ENCODE measurements around the gene AGBL1. TPM values are rescaled to one million over a fixed set of nuclear protein-coding genes. Genes with fewer than 3 reads are reported as not detected.

The AGBL1 gene
- total RNA-seq, 8 experiments from 2014 or later, result 0.05 to 0.38 (median 0.24) TPM; not detected in 1

- Histone ChIP-seq H3K4me1 (replicated peaks in 1 of 2) (peaks cover 0 to 18% of the 10 kb centered on the region in 2 donors), H3K4me3 (no peak overlapping the region), H3K27ac (no peak overlapping the region)
- 0 to 57% (median 35%) methylated on average over 1 of the region's 1 CpG; no CpG with 5 or more reads in 2 of the 10 experiments for WGBS, 10 experiments
- in situ Hi-C loops (cut with MboI; ENCODE audit: low pct_unique_long_range_greater_than_20kb in 2 of 9, low sequenced_read_pairs in 9 of 9, unreplicated experiment in 9 of 9), result no loop called here
- peak in 7 of 8 experiments; percentile 19 to 92 (median 27) for ATAC-seq (replicated peaks in 6 of 8)
These were observed 298.2 kb downstream of the AGBL1 start for GRCh38 chr15:86377914-86378313.

GRCh38 chr15:86382341-86382740, 302.7 kb downstream of the AGBL1 start:
- ATAC-seq (replicated peaks in 6 of 8), result no peak
- Histone ChIP-seq H3K27ac (no peak overlapping the region), H3K4me1 (replicated peaks in 1 of 2) (peaks cover 3 to 29% of the 10 kb centered on the region in 2 donors), H3K4me3 (no peak overlapping the region)
- WGBS, 10 experiments, result 23 to 90% (median 69%) methylated on average over 1 to 5 of the region's 5 CpGs; no CpG with 5 or more reads in 3 of the 10 experiments
- in situ Hi-C loops (cut with MboI; ENCODE audit: low pct_unique_long_range_greater_than_20kb in 2 of 9, low sequenced_read_pairs in 9 of 9, unreplicated experiment in 9 of 9), result no loop called here

DNA sequence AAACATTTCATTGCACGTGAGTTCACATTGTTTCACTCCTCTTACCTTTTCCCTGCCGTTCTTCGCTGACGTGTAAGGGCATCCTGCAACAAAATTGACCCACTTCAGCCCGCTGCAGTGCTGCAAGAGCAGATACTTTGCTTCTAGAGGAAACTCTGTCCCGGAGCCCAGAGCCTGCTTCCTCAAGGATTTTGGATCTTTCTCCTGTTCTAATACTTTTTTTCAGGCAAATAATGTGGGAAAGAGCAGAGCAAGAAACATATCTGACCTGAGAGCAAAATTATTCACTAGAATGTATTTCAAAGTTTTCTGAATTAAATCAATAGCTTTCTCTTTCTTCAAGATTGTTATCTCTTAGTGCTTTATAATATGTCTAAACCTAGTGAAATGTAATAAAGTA, 303.9 kb downstream of the AGBL1 start:
- ATAC-seq (replicated peaks in 6 of 8), result no peak
- peaks cover 3 to 18% of the 10 kb centered on the region in 2 donors for H3K4me1 ChIP-seq (replicated peaks in 1 of 2)
- in situ Hi-C loops (cut with MboI; ENCODE audit: low pct_unique_long_range_greater_than_20kb in 2 of 9, low sequenced_read_pairs in 9 of 9, unreplicated experiment in 9 of 9), result no loop called here
- H3K4me3 ChIP-seq, result no peak overlapping the region
- H3K27ac ChIP-seq, result no peak overlapping the region
- WGBS, 10 experiments, result 0 to 100% (median 95%) methylated on average over 1 to 6 of the region's 6 CpGs

DNA sequence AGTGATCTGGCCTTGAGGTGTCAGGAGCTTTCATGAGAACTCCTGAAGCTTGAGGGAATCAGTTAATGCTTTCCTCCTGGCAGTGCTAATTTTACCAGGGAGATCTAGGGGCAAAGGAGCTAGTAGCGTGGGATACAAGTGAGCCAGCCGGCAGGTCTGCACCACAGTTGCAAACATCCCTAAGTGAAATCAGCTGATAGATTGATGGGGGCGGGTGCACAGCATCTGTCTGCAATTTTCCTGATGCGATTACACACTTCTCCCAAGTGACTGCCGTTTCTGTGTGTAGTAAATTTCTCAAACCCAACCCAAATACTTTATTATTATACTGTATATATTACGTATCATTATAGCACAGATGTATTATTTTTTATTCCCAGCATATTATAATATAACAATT, 304.5 kb downstream of the AGBL1 start:
- in situ Hi-C loops (cut with MboI; ENCODE audit: low pct_unique_long_range_greater_than_20kb in 2 of 9, low sequenced_read_pairs in 9 of 9, unreplicated experiment in 9 of 9), result no loop called here
- peaks cover 3 to 18% of the 10 kb centered on the region in 2 donors for H3K4me1 ChIP-seq (replicated peaks in 1 of 2)
- peak in 5 of 8 experiments; percentile 63 to 79 (median 72) for ATAC-seq (replicated peaks in 6 of 8)
- no peak overlapping the region for H3K27ac ChIP-seq
- 0 to 100% (median 46%) methylated on average over 1 to 5 of the region's 6 CpGs; no CpG with 5 or more reads in 1 of the 10 experiments for WGBS, 10 experiments
- H3K4me3 ChIP-seq, result no peak overlapping the region

DNA sequence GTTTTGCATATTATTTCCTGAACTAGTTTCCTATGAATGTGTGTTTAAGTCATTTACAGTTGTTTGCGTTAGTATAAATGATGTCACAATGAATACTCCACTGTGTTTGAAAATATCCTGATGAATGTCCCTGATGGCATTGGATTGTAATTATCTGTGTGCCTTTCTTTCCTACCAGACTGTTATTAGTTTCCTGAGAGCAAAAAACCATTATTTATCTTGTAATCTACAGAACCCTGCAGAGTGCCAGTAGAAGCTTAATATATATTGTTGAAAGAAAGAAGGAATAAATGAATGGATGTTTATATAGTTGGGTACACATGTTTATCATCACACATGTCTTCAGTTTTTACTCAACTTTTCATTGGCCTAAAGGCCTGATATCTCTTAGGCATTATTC, 312.6 kb downstream of the AGBL1 start:
- H3K4me1 ChIP-seq (replicated peaks in 1 of 2), result peaks cover 0 to 10% of the 10 kb centered on the region in 2 donors
- WGBS, 10 experiments, result 13 to 100% (median 67%) methylated on average over 1 of the region's 1 CpG; no CpG with 5 or more reads in 1 of the 10 experiments
- no peak overlapping the region for H3K4me3 ChIP-seq
- ATAC-seq (replicated peaks in 6 of 8), result peak in 5 of 8 experiments; percentile 28 to 86 (median 70)
- H3K27ac ChIP-seq, result no peak overlapping the region
- in situ Hi-C loops (cut with MboI; ENCODE audit: low pct_unique_long_range_greater_than_20kb in 2 of 9, low sequenced_read_pairs in 9 of 9, unreplicated experiment in 9 of 9), result no loop called here

GRCh38 chr15:86392874-86393273, 313.2 kb downstream of the AGBL1 start:
- 0 to 100% (median 69%) methylated on average over 1 to 2 of the region's 2 CpGs; no CpG with 5 or more reads in 3 of the 10 experiments for WGBS, 10 experiments
- H3K27ac ChIP-seq, result no peak overlapping the region
- no peak overlapping the region for H3K4me3 ChIP-seq
- in situ Hi-C loops (cut with MboI; ENCODE audit: low pct_unique_long_range_greater_than_20kb in 2 of 9, low sequenced_read_pairs in 9 of 9, unreplicated experiment in 9 of 9), result no loop called here
- peaks cover 0 to 10% of the 10 kb centered on the region in 2 donors for H3K4me1 ChIP-seq (replicated peaks in 1 of 2)
- ATAC-seq (replicated peaks in 6 of 8), result no peak

DNA sequence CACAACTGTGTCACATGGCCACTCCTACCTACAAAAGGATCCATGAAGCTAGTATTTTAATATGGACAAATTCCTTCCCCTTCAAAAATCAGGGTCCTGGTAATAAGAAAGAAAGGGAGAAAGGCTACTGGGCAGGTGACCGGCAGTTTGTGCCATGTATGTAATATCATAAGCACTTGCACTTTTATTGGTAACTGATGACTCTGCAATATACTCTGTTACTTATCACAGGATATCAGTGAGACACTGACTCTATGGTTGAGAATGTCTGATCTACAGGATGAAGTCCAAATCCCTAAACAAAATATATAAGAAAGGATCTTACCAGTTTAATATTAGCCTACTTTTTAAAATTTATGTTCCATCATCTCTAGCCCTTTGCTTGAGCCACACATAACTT, 315.2 kb downstream of the AGBL1 start:
- Histone ChIP-seq H3K4me3 (no peak overlapping the region), H3K4me1 (replicated peaks in 1 of 2) (peaks cover 0 to 10% of the 10 kb centered on the region in 2 donors), H3K27ac (no peak overlapping the region)
- in situ Hi-C loops (cut with MboI; ENCODE audit: low pct_unique_long_range_greater_than_20kb in 2 of 9, low sequenced_read_pairs in 9 of 9, unreplicated experiment in 9 of 9), result no loop called here
- no peak for ATAC-seq (replicated peaks in 6 of 8)
- 0 to 100% (median 84%) methylated on average over 1 of the region's 1 CpG; no CpG with 5 or more reads in 6 of the 10 experiments for WGBS, 10 experiments

GRCh38 chr15:86399041-86399954, 319.6 kb downstream of the AGBL1 start:
- Histone ChIP-seq H3K27ac (no peak overlapping the region), H3K4me3 (no peak overlapping the region), H3K4me1 (replicated peaks in 1 of 2) (no peaks in the 10 kb centered on the region)
- 3 to 100% (median 76%) methylated on average over 1 to 5 of the region's 5 CpGs for WGBS, 10 experiments
- in situ Hi-C loops (cut with MboI; ENCODE audit: low pct_unique_long_range_greater_than_20kb in 2 of 9, low sequenced_read_pairs in 9 of 9, unreplicated experiment in 9 of 9), result no loop called here
- ATAC-seq (replicated peaks in 6 of 8), result no peak

GRCh38 chr15:86403221-86403620, 323.6 kb downstream of the AGBL1 start:
- Histone ChIP-seq H3K4me1 (replicated peaks in 1 of 2) (no peaks in the 10 kb centered on the region), H3K4me3 (no peak overlapping the region), H3K27ac (no peak overlapping the region)
- in situ Hi-C loops (cut with MboI; ENCODE audit: low pct_unique_long_range_greater_than_20kb in 2 of 9, low sequenced_read_pairs in 9 of 9, unreplicated experiment in 9 of 9), result no loop called here
- no peak for ATAC-seq (replicated peaks in 6 of 8)

GRCh38 chr15:86403914-86404583, 324.4 kb downstream of the AGBL1 start:
- H3K4me3 ChIP-seq, result no peak overlapping the region
- WGBS, 10 experiments, result 0 to 89% (median 4%) methylated on average over 1 to 3 of the region's 3 CpGs; no CpG with 5 or more reads in 6 of the 10 experiments
- H3K4me1 ChIP-seq (replicated peaks in 1 of 2), result no peaks in the 10 kb centered on the region
- in situ Hi-C loops (cut with MboI; ENCODE audit: low pct_unique_long_range_greater_than_20kb in 2 of 9, low sequenced_read_pairs in 9 of 9, unreplicated experiment in 9 of 9), result no loop called here
- H3K27ac ChIP-seq, result no peak overlapping the region
- ATAC-seq (replicated peaks in 6 of 8), result no peak

DNA sequence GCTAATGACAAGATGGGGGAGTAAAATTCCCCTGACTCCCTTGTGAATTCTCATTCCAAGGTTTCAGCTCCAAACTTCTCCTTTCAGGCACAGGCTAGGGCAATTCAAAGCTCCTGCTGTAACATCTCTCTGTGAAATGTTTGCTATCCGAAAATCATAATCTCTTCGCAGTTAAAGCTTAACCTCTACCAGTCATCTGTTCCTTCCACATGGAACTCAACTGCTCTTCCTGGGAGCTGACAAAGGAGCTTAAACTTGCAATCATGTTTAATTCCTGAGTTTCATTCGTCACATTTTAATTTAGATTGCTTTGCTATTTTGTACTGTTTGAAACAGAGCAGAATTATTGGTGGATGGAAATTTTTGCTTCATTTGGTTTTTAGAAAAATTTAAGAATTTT, 328.6 kb downstream of the AGBL1 start:
- Histone ChIP-seq H3K4me1 (replicated peaks in 1 of 2) (peaks cover 0 to 10% of the 10 kb centered on the region in 2 donors), H3K4me3 (no peak overlapping the region), H3K27ac (no peak overlapping the region)
- no peak for ATAC-seq (replicated peaks in 6 of 8)
- WGBS, 10 experiments, result 7 to 100% (median 88%) methylated on average over 1 to 3 of the region's 3 CpGs; no CpG with 5 or more reads in 1 of the 10 experiments
- in situ Hi-C loops (cut with MboI; ENCODE audit: low pct_unique_long_range_greater_than_20kb in 2 of 9, low sequenced_read_pairs in 9 of 9, unreplicated experiment in 9 of 9), result no loop called here

DNA sequence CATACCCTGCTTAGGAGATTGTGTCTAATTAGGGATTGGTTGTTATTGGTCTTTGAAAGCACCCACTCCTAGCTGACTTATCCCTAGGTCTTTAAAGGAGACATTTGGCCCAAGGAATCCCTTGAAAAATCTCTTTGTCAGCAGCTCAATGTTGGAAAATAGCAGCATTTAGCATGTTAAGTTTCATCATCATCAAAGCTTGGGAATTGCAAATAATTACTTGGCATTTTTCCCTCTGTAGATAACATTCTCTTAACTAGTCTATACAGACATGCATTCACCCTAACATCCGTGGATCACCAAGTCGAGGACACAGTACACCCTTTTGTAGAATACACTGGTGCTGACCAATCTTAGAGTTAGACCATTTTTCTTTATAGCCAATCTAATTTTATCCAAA, 332.2 kb downstream of the AGBL1 start:
- ATAC-seq (replicated peaks in 6 of 8), result no peak
- peaks cover 0 to 10% of the 10 kb centered on the region in 2 donors for H3K4me1 ChIP-seq (replicated peaks in 1 of 2)

DNA sequence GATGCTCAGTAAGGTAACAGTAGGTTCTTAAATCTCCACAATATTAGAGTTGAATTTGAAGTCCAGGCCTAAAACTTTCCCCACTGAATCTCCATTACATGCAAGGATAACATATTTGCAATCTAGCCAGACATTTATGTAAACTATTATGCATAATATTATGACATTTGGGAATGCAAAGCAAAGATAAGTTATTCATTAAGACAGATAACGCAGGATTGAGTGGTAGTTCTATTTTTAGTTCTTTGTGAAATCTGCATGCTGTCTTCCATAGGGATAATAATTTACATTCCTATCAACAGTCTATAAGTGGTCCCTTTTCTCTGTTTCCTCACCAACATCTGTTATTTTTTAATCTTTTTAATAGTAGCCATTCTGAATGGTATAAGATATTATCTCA, 333.5 kb downstream of the AGBL1 start:
- in situ Hi-C loops (cut with MboI; ENCODE audit: low pct_unique_long_range_greater_than_20kb in 2 of 9, low sequenced_read_pairs in 9 of 9, unreplicated experiment in 9 of 9), result no loop called here
- H3K27ac ChIP-seq, result no peak overlapping the region
- ATAC-seq (replicated peaks in 6 of 8), result no peak
- no peak overlapping the region for H3K4me3 ChIP-seq
- 0 to 100% (median 50%) methylated on average over 1 of the region's 1 CpG; no CpG with 5 or more reads in 2 of the 10 experiments for WGBS, 10 experiments
- H3K4me1 ChIP-seq (replicated peaks in 1 of 2), result peaks cover 0 to 10% of the 10 kb centered on the region in 2 donors

More for the DNA sequence above, 332.2 kb downstream of the AGBL1 start:
- Histone ChIP-seq H3K4me3 (no peak overlapping the region), H3K27ac (no peak overlapping the region)
- in situ Hi-C loops (cut with MboI; ENCODE audit: low pct_unique_long_range_greater_than_20kb in 2 of 9, low sequenced_read_pairs in 9 of 9, unreplicated experiment in 9 of 9), result no loop called here
- 0 to 100% (median 69%) methylated on average over 1 to 2 of the region's 2 CpGs; no CpG with 5 or more reads in 1 of the 10 experiments for WGBS, 10 experiments
